ENCODE data around the gene MEGF6.

Gene MEGF6

DNA sequence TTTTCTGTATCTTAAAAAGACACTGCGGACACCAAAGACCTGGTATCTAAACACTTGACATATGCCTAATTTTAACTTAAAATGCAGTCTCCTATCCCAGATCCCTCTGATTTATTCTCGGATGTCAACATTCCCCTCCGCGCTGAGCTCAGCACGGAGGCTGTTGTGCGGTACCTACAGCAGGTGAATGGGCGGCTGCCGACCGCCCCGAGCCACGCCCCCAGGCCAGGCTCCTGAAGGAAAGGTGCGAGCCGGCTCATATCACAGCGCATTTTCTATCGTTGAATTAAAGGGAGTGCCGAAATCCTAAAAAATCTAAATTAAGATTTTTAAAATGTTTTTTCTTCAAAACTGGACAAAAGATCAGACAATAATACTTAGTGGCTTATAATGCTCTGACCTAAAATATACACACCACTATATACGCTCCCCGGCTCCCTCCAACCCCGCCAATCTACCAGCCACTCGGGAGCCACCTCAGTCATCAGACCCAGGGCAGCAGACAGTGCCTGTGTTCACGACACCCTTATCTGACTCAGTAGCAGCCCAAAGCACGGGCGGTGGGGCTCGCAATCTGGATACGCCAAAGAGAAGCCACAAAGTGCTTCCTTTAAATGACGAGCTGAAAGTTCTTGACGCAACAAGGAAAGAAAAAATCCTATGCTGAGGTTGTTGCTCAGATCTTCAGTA, 34.5 kb upstream of the MEGF6 start:
- no peak for DNase-seq

DNA sequence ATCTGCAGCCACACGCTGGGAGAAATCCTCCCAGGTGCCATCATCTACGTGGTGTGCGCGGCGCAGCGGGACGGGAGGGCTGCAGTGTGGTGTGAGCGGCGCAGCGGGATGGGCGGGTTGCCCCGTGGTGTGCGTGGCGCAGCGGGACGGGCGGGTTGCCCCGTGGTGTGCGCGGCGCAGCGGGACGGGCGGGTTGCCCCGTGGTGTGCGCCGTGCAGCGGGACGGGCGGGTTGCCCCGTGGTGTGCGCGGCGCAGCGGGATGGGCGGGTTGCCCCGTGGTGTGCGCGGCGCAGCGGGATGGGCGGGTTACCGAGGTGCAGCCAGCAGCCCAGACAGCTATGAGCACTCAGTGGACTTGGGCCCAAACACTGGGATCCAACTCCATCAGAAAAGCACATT, 33.9 kb upstream of the MEGF6 start:
- DNase-seq, result no peak

DNA sequence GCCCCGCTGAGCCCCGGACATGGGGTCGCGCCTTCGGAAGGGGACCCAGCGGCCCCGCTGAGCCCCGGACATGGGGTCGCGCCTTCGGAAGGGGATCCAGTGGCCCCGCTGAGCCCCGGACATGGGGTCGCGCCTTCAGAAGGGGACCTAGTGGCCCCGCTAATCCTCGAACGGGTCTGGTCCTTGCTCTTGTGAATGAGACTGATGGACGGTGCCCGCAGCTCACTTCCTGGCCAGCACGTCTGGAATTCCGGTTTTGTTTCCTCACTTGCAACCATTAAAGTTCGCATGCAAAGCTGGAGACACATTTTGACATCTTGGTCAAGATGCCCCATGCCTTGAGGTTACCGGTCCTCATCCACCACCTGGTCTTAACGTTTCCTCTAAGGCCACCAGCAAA, 33.0 kb upstream of the MEGF6 start:
- DNase-seq, result no peak

DNA sequence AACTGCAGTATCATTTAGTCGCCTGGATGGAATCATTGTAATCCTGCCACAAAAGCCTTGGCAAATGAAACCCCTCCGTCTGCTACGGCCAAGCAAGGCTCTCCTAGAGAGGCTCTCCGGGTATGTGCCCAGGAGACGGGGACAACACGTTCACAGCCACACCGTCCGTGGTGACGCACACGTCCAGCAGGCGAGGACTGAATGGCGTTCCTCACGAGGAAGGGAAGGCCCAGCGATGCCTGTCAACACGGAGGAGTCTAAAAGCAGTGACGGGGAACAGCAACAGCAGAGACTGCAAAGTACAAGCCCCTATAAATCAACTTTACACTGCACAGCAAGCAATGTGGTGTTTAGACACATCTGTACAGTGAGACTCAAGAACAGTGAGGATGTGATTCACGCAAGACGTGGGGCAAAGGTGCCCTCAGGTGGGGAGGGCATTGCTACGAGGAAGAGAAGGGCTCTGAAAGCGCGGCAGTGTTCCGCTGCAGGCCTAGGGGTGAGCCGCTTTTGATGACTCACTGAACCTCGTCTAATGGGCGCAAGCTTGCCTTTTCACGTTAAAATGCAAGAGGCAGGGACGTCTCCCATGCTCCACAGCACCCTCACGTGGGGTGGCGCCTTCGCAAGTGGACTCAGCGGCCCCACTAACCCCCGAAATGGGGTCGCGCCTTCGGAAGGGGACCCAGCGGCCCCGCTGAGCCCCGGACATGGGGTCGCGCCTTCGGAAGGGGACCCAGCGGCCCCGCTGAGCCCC, 31.8 kb upstream of the MEGF6 start:
- DNase-seq, result no peak

DNA sequence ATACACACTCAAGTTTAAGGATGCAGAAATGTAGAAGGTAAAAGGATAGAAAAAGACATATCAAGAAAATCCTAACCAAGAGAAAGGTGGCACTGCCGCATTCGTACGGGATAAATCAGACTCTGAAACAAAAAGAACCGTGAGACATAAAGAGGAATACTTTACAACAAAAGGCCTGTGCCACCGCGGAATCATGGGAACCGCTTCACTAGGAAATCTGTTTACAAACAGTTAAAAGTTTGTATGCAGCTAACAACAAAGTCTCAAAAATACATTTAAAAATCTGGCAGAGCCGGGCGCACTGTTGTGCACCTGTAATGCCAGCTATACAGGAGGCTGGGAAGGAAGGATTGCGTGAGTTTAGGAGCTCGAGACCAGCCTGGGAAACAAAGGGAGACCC, 30.5 kb upstream of the MEGF6 start:
- no peak for DNase-seq

DNA sequence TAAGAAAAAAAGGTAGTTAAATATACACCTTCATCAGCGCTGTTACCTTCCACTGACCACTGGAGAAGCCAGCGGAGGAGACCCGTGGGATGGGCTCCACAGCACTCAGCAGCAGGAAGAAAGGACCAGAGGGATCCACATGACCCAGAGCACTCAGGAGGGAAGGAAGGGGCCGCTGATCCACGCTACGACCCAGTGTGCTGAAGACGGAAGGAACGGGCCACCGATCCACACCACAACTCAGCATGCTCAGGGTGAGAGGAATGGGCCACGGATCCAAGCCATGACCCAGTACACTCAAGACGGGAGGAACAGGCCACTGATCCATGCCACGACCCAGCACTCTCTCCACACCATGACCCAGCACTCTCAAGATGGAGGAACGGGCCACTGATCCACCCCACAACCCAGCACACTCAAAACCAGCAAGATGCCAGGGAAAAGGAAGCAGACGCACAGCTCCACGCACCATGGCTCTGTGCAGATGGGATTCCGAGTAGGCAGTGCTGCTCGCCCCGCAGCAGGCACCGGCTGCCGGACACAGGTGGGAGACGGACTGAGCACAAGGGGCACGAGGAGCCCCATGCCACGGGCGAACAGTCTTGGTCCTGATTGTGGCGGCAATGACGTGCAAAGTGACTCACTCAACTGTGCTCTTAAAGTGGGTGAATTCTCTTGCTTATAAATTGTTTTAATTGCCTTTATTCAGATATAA, 29.9 kb upstream of the MEGF6 start:
- no peak for DNase-seq

DNA sequence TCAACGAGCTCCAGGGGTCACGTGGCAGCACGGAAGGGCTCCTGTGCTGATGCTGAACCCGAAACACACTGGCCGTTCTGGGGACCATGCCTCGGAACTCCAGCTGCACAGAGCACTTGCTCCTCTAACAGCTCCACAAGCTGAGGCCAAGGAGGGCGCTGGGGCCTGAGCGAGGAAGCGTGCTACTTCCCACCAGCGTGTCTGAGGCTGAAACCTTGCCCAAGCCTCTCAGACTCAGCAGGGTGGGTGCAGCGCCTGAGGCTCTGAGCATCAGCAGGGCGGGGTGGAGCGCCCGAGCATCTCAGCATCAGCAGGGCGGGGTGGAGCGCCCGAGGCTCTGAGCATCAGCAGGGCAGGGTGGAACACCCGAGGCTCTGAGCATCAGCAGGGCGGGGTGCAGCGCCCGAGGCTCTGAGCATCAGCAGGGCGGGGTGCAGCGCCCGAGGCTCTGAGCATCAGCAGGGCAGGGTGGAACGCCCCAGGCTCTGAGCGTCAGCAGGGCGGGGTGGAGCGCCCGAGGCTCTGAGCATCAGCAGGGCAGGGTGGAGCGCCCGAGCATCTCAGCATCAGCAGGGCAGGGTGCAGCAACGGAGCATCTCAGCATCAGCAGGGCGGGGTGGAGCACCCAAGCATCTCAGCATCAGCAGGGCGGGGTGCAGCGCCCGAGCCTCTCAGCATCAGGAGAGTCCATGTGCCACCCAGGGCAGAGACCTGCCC, 29.0 kb upstream of the MEGF6 start:
- no peak for DNase-seq

DNA sequence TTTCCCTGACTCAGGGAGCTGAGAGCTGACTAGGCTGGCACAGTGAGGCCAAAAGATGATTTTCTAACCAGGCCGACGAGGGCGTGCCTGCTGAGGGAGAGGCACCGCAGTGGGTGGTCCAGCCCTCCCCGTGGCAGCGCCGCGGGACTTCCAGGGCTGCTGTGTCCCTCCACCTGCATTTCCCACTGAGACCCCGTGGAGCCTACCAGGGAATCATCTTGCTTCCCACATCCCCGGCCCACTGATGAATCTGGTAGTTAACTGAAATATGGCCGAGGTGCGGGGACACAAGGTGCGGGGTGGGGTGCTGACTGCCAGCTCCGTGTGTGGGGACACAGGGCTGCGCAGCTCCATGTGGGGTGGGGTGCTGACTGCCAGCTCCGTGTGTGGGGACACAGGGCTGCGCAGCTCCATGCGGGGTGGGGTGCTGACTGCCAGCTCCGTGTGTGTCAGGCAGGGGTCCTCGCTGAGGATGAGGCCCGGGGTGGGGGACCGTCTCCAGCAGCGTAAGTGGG, 28.1 kb upstream of the MEGF6 start:
- DNase-seq, result no peak

DNA sequence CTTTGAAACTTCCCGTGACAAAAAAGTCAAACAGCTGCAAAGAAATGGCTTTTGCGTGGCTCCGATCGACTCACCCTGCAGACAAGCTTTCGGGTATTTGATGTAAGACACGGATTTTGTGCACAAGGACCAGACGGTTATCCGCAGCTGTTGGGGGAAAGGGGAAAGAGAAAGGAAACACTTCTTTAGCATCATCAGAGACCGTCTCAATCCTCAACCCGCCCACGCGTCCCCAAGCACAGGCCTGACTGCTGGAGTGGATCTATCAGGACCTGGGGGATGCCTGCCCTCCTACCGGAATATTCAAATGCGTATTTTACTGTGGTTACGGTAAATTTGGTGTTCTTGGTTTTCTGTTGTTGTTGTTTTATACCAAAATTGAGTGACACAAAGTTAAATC, 27.4 kb upstream of the MEGF6 start:
- no peak for DNase-seq

DNA sequence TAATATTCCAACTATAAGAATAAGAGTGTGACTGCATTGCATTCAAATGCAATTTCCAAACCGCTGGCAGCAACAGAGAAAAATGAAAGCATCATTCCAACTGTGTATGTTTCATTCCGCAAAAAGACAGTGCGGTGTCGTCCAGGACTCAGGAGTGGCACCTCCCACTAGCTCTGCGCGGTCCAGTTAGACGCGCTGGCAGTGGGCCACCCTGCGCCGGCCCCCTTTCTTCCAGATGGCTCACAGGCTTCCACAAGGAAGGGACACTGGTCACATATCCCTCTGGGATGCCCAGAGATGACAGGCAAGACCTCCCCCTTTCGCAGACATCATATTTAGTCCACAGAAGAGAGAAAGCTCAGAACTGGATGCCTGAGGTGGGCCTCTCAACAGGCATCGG, 26.7 kb upstream of the MEGF6 start:
- DNase-seq, result no peak

DNA sequence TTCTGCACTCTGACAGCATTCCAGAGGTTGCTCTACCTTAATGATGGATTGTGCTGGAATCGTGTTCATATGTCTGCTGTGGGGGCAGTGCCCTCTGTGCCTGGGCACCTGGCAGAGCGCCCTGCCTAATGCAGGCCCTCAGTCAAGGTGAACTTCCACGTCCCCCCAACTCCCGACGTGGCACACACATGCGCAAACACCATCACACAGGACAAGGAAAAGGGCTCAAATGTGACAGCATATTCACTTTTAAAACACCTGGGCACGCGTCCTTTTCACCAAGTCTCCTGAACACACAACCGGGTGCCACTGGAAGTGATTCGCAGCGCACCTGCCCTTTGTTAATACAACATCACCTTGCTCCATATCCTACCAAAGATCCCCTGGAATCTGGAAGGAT, 25.2 kb upstream of the MEGF6 start:
- DNase-seq, result no peak

DNA sequence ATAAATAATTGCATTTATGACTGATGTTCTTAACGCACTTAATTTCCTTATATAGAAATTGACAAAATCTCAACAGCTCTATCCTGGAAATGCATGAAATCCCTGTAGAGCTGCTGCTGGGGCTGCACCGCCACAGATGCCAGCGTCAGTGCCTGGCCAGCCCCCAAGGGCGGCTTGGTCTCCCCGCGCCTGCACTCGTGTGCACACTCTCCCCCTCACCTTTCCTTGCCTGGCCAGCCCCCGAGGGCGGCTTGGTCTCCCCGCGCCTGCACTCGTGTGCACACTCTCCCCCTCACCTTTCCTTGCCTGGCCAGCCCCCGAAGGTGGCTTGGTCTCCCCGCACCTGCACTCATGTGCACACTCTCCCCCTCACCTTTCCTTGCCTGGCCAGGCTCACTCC, 24.8 kb upstream of the MEGF6 start:
- DNase-seq, result no peak

DNA sequence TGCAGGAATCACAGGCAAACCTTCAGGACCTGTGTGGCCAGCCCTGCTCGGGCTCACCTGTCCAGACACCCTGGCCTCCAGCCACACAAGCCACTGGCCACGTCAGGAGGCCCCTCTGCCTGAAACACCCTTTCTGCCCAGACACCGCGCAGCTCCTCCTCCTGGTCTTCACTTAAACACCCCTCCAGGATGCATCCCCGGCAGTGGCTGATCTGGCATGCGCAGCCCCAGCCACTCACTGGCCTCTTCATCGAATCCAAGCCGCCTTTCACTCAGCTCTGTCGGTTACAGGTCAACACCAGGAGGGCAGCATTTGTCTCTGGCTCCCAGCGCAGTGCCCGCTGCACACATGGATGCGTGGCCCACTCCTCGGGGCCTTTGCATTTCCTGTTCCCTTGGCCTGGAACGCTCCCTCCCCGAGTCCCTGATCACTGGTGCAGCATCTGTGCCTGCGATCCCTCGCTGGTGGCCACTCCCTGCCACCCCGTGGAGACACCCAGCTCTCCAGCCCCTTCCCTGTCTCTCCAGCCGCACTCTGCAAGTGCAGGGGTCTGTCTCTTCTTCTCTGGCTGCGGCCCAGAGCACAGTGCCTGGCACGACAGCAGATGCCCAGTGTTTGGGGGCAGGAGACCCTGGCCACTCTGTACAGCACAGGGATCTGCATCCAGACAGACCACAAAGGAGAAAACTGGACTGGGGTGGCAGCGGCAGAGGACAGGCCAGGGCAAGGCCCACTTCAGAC, 22.9 kb upstream of the MEGF6 start:
- no peak for DNase-seq

DNA sequence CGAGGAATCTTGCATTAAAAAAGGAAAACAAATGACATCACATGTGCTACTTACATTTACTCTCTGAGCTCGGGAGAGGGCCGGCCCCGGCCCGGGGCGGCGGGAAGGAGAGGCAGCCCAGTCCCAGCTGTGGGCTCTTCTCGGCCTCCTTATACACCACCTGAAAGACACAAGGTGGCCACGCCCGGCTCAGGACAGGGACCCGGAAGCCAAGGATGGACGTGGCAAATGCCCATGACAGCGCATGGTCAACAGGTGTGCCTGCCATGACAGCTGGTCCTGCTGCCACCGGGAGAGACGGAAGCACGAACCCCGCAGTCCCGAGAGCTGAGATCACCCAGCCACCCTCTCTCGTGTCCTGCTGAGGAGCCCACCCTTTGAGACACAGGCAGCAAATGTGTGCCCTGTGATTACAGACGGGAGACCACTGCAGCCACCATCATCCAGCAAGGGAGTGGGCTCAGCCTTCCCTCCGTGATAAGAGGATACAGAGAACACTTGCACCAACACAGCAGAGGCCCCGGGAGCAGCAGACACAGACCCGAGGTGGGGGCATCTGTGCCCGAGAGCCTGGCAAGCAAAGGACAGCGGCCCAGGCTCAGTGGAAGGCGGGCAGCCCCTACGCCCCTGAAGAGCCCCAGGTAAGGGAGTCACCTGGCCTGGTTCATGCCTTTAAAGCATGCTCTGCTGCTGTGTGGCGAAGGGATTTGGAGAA, 22.2 kb upstream of the MEGF6 start:
- no peak for DNase-seq

DNA sequence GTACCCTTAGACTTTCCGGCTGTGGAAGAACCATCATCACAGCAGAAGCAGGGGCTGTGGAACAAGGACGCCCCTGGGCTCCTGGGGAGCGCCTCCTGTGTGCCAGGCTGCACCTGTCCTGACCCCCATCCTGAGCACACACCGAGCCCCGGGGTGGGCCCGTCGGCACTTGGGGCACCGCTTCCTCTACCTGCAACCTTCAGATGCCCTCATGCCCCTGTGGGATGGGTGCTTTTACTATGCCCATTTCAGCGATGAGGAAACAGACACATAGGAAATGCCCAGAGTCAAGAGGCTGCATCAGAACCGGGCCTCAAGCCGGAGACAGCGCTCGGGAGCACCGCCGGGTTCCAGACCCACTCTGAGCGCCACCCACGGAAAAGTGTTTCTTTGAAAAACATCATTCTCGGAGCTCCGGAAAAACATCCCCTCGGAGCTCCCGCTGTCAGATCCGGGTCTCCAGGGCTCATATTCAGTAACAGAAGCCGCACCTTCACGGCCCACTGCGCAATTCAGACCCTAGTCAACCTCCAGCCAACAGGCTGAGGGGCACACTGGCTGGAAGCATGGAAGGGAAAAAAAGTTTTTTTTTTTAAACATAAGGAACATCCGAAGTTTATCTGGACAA, 21.5 kb upstream of the MEGF6 start:
- no peak for DNase-seq

DNA sequence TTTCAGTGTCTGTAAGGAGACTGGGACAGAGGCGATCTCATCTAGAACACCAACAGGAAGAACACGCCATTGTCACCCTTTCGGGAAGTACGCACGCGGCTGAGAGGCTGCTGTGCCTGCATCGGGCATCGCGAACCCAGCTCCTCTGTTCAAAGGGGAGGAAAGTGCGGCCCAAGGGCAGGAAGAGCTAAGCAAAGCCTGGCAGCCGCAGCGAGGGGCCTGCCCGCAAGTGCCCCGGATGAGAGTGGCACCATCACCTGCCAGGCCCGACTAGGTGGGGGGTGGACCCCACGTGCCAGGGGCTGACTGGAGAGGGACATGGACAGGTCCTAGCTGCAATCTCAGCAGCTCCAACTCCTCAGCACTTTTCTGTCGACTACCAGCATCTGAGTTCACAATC, 21.0 kb upstream of the MEGF6 start:
- DNase-seq, result no peak

DNA sequence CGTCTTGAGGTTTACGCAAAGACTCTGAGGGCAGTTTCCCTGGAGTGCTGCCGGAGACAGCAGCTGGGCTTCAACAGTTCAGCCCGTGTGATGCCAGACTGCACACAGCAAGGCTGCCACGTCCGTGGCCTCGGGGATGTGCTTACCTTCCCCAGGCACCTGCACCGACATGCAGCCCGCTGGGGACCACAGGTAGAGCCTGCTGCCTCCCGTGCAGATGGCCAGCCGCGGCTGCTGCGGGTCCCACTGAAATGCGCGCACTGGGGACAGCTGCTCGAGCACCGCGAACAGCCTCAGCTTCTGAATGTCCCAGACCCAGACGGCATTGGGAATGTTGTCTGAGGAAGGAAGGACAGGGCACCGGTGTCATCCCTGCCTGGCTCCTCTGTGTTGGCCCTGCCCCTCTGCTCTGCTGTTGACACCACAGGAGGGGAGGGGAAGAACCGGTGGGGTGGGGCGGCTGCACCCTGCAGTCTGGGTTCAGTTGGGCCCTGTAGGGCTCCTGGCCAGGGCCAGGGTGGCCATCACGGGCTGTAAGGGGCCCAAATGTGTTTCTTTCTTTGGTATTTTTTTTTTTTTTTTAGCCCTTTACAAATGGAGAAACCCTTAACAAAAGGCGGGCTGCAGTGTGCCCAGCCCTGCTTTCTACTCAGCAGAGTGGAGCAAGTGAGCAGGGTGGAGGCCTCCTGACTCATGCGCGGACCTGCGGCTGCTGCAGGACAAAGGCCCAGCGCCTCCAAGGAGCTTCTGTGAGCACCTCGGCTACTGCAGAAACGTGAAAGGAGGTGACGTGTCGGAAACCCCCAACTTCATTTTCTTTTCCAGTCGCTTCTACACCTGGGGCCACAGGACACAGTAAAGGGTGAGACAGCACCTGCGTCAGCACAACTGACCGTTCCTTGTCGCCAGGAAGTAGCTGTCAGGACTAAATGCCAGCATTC, 20.3 kb upstream of the MEGF6 start:
- no peak for DNase-seq

DNA sequence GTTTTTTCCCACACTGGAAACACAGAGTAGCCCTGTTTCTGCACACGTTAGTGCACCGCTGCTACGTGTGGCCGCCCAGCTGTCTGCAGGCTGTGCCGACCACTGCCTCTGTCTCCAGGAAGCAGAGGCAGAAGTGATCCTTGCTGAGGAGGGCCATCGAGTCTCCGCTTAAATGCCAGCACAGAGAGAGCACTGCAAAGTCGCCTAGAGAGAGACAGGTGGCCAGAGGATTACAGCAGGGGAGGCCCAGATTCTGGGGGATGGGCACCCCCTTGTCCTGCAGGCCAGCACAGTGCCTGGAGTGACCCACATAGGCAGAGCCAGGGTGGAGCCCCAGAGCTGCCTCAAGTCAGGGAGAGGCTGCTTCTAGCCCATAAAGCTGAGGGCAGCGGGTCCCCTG, 19.6 kb upstream of the MEGF6 start:
- DNase-seq, result no peak

DNA sequence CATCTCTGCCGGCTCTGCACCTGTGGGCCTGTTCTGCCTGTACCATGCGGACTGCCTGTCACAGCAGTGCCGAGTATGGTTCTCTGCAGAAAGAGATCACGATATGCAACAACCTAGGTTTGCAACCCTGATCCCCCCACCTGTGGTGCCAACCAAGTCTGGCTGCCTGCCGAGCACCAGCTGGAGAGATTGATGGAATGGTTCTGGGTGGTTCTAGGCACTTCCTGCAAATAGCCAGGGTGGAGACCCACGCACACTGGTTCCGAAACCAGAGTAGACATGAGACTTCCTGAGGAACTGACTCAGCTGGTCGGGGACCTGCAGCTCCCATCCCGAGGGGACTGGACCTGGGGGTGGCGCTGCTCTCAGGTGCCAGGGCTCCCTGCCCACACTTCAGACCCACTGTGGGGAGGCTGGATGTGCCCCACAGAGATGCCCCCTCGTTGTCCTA, 18.9 kb upstream of the MEGF6 start:
- DNase-seq, result no peak

DNA sequence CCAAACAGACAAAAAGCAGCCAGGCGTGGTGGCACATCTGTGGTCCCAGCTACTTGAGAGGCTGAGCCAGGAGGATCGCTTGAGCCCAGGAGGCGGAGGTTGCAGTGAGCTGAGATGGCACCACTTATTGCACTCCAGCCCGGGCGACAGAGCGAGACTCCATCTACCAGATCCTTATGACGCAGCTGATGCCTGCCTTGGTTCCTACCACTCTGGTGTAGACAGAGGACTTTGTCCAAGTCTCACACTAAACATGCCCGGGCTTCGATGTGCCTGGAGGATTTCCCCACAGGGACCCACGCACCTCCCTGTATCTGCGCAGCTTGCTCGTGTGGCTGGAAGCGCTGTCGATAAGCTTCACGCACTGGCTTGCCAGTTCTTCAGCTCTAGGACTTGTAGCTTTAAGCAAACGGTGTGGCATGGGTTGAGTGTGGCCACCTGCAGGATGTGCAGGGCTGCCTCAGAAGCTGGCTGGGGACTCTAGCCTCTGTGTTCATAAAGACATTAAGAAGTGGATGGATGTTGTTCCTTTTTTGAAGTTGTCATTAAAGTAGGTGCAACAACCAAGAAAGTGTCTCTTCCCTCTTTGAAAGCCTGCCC, 18.4 kb upstream of the MEGF6 start:
- DNase-seq, result no peak
